Right lobe of liver (tissue), 4 donors: ENCODE measurements around the gene PUS7.

Source experiments
- POLR2A ChIP-seq: fragments of 450-650 bp; IDR thresholded peaks from one replicate; pipeline ENCODE4 v1.6.1; 2017; ENCODE audit warnings: antibody characterized with exemption, mild to moderate bottlenecking
- TF ChIP-seq, protein P1 (sequence below), 4 donors: fragments of 200-600 bp in 3 of 4; fragments of 450-650 bp in 1 of 4; IDR thresholded peaks; one replicate each; pipeline versions ENCODE4 v1.5.1 to v1.8.0; 2016 to 2022; ENCODE audit warnings: antibody characterized with exemption in 4 of 4, mild to moderate bottlenecking in 2 of 4
- donor health status: DM: no; HTN: no; CAD: no.
- donor health status: DM: no; HTN: no; CAD: no.
- donor health status: DM: no; HTN: yes; CAD: no.

- TF ChIP-seq, protein P1, sequence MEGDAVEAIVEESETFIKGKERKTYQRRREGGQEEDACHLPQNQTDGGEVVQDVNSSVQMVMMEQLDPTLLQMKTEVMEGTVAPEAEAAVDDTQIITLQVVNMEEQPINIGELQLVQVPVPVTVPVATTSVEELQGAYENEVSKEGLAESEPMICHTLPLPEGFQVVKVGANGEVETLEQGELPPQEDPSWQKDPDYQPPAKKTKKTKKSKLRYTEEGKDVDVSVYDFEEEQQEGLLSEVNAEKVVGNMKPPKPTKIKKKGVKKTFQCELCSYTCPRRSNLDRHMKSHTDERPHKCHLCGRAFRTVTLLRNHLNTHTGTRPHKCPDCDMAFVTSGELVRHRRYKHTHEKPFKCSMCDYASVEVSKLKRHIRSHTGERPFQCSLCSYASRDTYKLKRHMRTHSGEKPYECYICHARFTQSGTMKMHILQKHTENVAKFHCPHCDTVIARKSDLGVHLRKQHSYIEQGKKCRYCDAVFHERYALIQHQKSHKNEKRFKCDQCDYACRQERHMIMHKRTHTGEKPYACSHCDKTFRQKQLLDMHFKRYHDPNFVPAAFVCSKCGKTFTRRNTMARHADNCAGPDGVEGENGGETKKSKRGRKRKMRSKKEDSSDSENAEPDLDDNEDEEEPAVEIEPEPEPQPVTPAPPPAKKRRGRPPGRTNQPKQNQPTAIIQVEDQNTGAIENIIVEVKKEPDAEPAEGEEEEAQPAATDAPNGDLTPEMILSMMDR (IDR thresholded peaks at IDR 0.05) = no peak
- no peak for TF ChIP-seq POLR2A
Observed at GRCh38 chr7:105493923-105494315, 28.2 kb downstream of the PUS7 start.
